Mononuclear cell (primary cell): ENCODE results near the gene MUC2. TPM values are rescaled to one million over a fixed set of nuclear protein-coding genes. Genes with fewer than 3 reads are reported as not detected.
"Not testable (repeated sequence)": the region's sequence is repeated elsewhere in the genome, so short reads cannot be mapped to it uniquely, and the experiment has no call there.

ENCODE experiments used
- H3K27me3 ChIP-seq: 2 replicates; pipeline ENCODE4 v1.6.0; 2011; ENCODE audit warnings: low read length, control low read depth; ENCODE audit not compliant: insufficient read depth
- H3K4me1 ChIP-seq: 2 replicates; pipeline ENCODE4 v1.5.1; 2011; ENCODE audit warnings: mild to moderate bottlenecking, low read length, control low read depth; ENCODE audit not compliant: insufficient read depth
- H3K4me3 ChIP-seq: 2 replicates; pipeline ENCODE4 v1.5.1; 2011; ENCODE audit warnings: mild to moderate bottlenecking, low read length, moderate library complexity
- H3K9me3 ChIP-seq: 2 replicates; pipeline ENCODE4 v1.5.1; 2011; ENCODE audit warnings: low read depth, mild to moderate bottlenecking, control low read depth, low read length
- total RNA-seq: library from RNA; depleted of rRNA; stranded (reverse); fragments of >200 nt; gene quantifications from one replicate; pipeline ENCODE4 v1.2.3, GENCODE V29; 2012

Gene MUC2
- total RNA-seq, 1 donor = not detected

DNA sequence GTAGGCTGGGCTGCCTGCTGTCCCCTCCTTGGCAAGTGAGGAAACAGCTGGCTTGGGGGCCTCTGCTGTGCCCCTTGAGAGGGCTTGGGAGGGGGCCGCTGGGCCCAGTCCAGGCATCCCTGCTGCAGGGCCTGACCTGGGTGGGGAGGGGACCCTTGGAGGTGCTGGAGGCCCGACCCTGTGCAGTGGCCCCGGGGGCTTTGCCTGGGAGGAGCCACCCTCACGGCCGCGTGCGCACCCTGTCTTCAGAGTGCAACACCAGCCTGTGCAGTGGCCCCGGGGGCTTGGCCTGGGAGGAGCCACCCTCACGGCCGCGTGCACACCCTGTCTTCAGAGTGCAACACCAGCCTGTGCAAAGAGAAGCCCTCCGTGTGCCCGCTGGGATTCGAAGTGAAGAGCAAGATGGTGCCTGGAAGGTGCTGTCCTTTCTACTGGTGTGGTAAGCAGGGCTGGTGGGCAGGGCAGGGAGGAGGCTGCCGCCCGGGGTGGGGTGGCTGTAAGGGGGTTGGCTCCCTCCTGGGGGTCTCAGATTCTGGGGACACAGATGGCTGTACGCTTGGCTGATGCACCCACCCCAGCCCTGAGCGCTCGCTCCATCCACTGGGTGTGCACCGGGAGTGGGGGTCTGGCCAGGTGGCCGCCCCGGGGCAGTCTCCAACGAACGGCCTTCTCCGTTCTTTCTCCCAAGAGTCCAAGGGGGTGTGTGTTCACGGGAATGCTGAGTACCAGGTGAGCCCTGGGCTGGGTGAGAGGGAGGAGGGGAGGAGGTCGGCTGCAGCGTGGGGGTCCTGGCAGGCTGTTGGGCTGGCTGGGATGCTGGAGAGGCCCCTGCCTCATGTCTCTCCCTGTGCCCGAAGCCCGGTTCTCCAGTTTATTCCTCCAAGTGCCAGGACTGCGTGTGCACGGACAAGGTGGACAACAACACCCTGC, 32.9 kb downstream of the MUC2 start:
- Histone ChIP-seq H3K9me3 (no peaks in the 10 kb centered on the region), H3K4me1 (no peaks in the 10 kb centered on the region), H3K4me3 (no peak overlapping the region), H3K27me3 (no peaks in the 10 kb centered on the region)

DNA sequence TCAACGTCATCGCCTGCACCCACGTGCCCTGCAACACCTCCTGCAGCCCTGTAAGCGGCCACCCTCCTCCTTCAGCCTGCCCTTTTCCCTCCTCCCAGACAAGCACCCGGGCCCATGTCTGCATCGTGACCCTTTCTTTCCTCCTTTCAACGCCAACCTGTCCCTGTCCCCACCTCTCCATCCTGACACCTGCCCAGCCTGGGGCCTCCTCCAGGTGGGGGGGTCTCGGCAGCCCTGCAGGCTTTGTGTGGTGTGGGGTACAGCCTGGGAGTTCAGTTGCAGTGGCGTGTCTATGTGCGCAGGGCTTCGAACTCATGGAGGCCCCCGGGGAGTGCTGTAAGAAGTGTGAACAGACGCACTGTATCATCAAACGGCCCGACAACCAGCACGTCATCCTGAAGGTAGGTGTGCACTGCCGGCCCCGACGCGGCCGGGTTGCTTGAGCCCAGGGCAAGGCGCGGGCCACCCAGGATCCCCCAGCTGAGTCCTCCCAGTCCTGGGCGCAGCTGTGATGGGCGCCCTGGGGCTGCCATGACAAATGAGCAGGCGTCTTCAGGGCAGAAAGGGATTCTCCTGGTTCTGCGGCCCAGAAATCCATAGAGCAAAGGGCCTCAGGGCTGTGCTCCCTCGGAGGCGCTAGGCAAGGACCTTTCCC, 33.7 kb downstream of the MUC2 start:
- Histone ChIP-seq H3K4me1 (no peaks in the 10 kb centered on the region), H3K9me3 (no peaks in the 10 kb centered on the region), H3K27me3 (no peaks in the 10 kb centered on the region), H3K4me3 (no peak overlapping the region)

DNA sequence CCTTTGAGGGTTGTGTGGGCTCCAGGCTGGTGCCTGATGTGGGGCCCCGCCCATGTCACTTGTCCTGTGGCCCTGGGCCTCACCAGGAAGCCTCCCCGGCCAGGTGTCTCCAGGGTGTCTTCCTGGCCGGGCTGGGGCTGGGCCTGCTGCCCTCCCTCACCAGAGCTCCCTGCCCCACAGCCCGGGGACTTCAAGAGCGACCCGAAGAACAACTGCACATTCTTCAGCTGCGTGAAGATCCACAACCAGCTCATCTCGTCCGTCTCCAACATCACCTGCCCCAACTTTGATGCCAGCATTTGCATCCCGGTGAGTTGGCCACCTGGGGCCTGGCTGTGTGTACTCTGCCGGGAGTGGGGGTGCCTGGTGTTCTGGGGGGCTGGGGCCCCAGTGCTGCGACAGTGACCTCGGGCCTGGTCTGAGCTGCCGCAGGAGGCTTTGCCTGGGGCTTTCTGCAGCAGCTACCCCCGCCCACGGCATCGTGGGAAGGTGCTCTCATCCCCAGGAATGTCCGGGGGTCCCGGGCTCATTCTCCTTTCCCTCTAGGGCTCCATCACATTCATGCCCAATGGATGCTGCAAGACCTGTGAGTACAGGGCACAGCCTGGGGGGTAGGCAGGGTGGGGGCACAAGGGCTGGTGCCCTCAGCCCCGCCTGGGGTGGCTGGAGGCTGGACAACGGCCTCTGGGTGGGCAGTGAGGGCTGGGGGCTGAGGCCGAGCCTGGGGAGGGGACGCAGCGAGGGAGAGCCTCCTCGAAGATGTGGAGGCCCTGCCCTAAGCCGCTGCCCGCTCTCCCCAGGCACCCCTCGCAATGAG, 34.6 kb downstream of the MUC2 start:
- Histone ChIP-seq H3K4me1 (no peaks in the 10 kb centered on the region), H3K9me3 (no peaks in the 10 kb centered on the region), H3K27me3 (no peaks in the 10 kb centered on the region), H3K4me3 (no peak overlapping the region)

DNA sequence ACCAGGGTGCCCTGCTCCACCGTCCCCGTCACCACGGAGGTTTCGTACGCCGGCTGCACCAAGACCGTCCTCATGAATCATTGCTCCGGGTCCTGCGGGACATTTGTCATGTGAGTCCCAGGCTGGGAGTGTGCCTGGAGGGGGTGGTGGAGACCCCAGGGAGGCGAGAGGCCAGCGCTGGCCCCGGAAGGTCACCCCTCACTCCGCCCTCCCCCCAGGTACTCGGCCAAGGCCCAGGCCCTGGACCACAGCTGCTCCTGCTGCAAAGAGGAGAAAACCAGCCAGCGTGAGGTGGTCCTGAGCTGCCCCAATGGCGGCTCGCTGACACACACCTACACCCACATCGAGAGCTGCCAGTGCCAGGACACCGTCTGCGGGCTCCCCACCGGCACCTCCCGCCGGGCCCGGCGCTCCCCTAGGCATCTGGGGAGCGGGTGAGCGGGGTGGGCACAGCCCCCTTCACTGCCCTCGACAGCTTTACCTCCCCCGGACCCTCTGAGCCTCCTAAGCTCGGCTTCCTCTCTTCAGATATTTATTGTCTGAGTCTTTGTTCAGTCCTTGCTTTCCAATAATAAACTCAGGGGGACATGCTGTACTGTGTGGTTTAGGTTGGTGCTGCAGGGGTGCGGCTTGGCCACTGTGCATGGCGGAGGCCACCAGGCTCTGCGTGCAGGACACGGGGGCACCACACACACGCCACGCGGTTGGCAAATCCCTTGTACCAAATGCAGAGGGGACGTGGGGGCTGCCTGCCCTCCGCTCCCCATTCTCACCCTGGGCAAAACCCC, 35.4 kb downstream of the MUC2 start:
- no peaks in the 10 kb centered on the region for H3K27me3 ChIP-seq
- H3K4me3 ChIP-seq = no peak overlapping the region
- no peaks in the 10 kb centered on the region for H3K4me1 ChIP-seq
- no peaks in the 10 kb centered on the region for H3K9me3 ChIP-seq

DNA sequence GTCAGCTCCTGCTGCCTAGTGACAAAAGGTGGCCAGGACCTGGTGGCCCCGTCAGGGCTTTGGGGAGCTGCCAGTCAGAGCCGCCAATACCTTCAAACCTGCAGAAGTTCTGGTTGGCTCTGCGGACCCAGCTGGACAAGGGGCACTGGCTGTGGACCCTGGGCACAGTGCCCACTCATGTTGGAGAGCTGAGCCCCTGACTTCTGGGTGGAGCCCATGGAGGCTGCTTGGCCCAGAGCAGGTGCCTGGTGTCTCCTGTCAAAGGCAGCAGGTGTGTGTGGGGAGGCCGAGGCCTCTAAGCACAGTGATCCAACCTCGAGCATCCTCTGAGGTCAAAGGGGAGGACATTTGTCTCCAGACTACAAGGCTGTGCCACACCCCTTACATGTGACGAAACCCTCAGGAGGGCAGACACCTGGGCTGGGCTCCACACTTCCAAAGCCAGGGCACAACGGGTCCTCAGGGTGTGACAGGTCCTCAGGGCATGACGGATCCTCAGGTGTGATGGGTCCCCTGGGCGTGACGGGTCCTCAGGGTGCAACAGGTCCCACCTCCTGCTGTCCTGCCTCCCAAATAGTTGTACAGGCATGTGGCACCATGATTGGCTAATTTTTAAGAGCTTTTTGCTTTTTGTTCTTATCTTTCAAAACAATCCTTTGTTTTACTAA, 37.0 kb downstream of the MUC2 start:
- no peak overlapping the region for H3K4me3 ChIP-seq
- no peaks in the 10 kb centered on the region for H3K9me3 ChIP-seq
- no peaks in the 10 kb centered on the region for H3K27me3 ChIP-seq
- H3K4me1 ChIP-seq = no peaks in the 10 kb centered on the region

DNA sequence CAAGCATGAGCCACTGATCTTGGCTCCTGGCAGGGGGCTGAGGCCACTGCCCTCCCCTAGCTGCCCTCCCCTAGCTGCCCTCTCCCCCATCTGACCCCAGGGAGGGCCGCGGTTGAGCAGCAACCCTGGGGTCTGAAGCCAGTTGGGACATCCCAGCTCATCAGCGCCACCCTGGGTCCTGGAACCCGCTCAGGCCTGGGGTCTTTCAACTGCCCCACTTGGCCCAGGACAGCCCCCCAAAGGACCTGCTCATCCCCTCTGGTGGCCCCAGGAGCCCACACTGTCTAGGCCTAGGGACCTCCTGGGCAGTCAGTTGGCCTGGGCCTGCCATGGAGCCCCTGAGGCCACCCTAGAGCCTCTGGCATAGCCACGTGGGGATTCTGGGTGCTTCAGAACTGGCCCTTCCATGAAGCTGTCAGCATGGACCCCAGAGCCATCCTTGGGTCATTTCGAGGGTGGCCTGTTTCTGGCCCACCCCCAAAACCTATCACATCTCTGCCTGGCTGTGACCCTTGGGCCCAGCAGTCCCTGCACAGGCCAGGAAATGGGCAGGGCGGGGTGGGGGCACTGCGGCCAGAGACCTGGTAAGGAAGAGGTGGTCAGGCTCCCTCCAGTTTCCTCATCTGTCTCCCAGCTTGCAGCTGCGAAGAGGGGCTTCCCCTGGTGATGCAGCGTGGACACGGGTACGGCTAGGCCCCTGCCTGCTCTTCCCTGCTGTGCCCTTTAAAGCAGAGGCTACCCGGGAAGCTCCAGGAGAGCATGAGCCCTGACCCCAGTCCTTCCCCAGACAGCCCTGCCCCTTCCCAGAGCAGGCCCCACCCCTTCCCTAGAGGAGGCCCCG, 37.9 kb downstream of the MUC2 start:
- H3K9me3 ChIP-seq = no peaks in the 10 kb centered on the region
- no peaks in the 10 kb centered on the region for H3K4me1 ChIP-seq
- H3K4me3 ChIP-seq = no peak overlapping the region
- no peaks in the 10 kb centered on the region for H3K27me3 ChIP-seq

- Histone ChIP-seq H3K4me1 (no peaks in the 10 kb centered on the region), H3K9me3 (no peaks in the 10 kb centered on the region)
Observed at GRCh38 chr11:1113405-1114201, 38.9 kb downstream of the MUC2 start.

GRCh38 chr11:1115292-1115691, 40.6 kb downstream of the MUC2 start:
- not testable (repeated sequence) for H3K27me3 ChIP-seq, H3K9me3 ChIP-seq, H3K4me3 ChIP-seq, H3K4me1 ChIP-seq

More at GRCh38 chr11:1113405-1114201, 38.9 kb downstream of the MUC2 start:
- H3K4me3 ChIP-seq = no peak overlapping the region
- H3K27me3 ChIP-seq = no peaks in the 10 kb centered on the region

- H3K27me3 ChIP-seq = no peaks in the 10 kb centered on the region
- H3K4me3 ChIP-seq = no peak overlapping the region
- no peaks in the 10 kb centered on the region for H3K4me1 ChIP-seq
- H3K9me3 ChIP-seq = no peaks in the 10 kb centered on the region
Observed at GRCh38 chr11:1116104-1116503, 41.4 kb downstream of the MUC2 start.

GRCh38 chr11:1116666-1117390, 42.2 kb downstream of the MUC2 start:
- Histone ChIP-seq H3K9me3 (no peaks in the 10 kb centered on the region), H3K4me3 (no peak overlapping the region), H3K27me3 (no peaks in the 10 kb centered on the region), H3K4me1 (no peaks in the 10 kb centered on the region)

- Histone ChIP-seq H3K27me3 (no peaks in the 10 kb centered on the region), H3K9me3 (no peaks in the 10 kb centered on the region), H3K4me1 (no peaks in the 10 kb centered on the region), H3K4me3 (no peak overlapping the region)
Observed at GRCh38 chr11:1117992-1118391, 43.3 kb downstream of the MUC2 start.

- Histone ChIP-seq H3K9me3 (no peaks in the 10 kb centered on the region), H3K27me3 (no peaks in the 10 kb centered on the region), H3K4me3 (no peak overlapping the region), H3K4me1 (no peaks in the 10 kb centered on the region)
Observed at GRCh38 chr11:1118755-1119603, 44.3 kb downstream of the MUC2 start.
